Measurements from ENCODE around the gene CABYR.
A peak's percentile ranks its signal among the peaks of the same experiment; 100 is the strongest.
"Not testable (repeated sequence)": the region's sequence is repeated elsewhere in the genome, so short reads cannot be mapped to it uniquely, and the experiment has no call there.

Gene CABYR

DNA sequence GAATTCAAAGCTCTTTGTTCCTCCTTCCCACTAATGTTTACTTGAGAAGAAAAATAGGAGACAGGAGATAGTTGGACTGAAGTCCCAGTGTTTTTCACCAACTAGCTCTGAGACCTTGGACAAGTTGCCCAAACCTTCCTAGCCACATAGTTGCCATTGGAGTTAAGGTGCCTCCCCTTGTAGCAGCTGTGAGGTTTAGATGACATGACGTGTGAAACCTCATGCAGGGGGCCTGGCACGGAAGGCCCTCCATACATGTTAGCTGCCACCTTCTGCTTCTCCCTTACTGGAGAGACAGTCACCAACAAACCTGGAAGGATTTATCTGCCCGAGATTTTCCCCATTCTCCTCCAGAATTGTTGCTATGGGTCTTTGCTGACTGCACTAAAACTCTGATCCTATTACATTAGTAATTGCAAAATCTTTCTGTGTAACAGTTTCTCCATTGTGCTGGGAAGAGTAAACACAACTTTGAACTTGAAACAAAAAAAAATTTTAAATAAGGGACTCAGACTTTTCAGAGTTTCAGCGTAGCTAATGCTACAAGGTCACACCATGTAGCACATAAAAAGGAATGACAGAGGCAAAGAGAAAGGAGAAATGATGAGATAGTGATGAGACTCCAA lies 23.8 kb upstream of the CABYR start:
- TF ChIP-seq GATA1 (IDR thresholded peaks at IDR 0.05; ENCODE audit: low read depth, low read length) (no peak), POLR2A (IDR thresholded peaks at IDR 0.05; ENCODE audit: low read length) (no peak)
- DNase-seq: no peak

DNA sequence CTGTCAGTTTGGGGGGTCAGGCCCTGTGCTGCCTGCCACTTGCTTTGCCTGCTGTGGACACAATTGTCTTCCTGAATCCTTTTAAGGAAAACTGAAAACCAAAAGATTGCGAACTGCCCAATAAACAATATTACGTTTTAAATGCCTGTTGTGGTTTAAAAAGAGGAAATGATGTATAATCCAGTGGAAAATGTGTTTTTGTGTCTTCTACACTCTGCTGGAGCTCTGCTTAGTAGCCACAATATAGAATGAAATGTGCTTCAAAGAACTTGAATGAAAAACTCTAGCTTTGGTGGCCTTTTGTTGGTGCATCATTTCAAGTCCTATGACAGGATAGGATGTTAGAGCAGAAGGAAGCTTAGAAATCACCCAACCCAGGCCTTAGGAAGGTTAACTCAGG lies 23.2 kb upstream of the CABYR start:
- no peak for DNase-seq

DNA sequence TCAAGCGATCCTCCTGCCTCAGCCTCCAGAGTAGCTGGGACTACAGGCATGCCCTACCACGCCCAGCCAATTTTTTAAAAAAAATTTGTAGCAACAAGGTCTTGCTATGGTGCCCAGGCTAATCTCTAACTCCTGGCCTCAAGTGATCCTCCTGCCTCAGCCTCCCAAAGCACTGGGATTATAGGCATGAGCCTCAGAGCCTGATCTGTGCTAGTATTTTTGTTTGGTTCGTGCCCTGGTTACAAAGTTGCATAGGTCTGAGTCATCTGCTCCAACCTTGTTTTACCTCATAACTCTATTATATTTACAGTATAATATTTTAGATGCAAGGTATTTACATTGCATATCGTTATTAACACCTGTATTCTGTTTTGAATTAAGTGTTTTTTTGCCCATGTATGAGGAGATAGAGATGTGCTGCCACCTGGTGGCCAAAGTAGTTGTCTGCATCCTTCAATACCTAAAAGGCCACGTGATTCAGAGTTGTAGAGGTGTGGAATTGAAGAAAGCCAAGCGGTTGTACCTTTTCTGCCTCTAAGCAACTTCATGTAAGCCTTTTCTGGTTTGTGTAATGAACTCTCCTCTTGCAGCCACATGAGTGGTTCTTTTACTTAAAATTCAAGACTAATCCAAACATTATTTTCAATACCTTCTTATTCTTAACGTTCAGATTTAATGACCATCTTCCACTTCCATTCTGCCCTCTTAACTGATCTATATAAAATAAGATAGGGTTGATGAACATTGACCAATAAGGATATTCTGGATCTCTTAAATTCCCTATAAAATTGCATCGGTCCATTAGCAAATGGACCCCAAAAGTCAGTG lies 19.9 kb upstream of the CABYR start:
- TF ChIP-seq POLR2A (IDR thresholded peaks at IDR 0.05; ENCODE audit: low read length): no peak
- no peak for TF ChIP-seq GATA1 (IDR thresholded peaks at IDR 0.05; ENCODE audit: low read depth, low read length)
- peak; percentile 74 to 87 for DNase-seq

More for the DNA sequence above, 23.2 kb upstream of the CABYR start:
- no peak for TF ChIP-seq POLR2A (IDR thresholded peaks at IDR 0.05; ENCODE audit: low read length)

DNA sequence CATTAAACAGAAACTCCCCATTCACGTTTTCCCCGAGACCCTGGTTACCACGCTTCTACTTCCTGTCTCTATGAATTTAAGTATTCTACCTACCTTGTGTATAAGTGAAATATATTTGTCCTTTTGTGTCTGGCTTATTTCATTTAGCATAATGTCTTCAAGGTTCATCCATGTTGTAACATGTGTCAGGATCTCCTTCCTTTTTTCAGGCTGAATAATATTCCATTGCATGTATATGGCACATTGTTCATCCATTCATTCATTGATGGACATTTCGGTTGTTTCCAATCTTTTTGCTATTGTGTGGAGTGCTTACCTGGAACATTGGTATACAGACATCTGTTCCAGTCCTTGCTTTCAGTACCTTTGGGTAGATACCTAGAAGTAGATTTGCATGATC lies 18.2 kb upstream of the CABYR start:
- DNase-seq: no peak
- TF ChIP-seq GATA1 (IDR thresholded peaks at IDR 0.05; ENCODE audit: low read depth, low read length) (no peak), POLR2A (IDR thresholded peaks at IDR 0.05; ENCODE audit: low read length) (no peak)

DNA sequence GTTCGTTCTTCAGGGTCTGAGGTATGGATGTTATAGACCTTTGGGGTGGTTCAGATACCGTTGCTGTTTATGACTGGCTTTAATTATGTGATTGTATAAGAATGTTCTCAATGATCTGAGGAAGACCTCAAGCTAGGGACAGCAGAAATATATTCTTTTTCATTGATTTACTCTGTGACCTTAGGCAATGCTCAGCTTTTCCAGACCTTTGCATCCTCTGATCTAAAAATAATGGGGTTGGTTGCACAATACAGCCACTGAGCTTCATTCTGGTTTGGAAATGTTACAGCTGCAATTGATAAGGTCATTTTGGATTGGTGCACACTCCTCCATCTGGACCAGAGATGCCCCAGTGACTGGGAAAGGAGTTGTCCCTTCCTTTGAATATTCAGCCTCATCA lies 17.2 kb upstream of the CABYR start:
- no peak for TF ChIP-seq GATA1 (IDR thresholded peaks at IDR 0.05; ENCODE audit: low read depth, low read length)
- no peak for TF ChIP-seq POLR2A (IDR thresholded peaks at IDR 0.05; ENCODE audit: low read length)
- DNase-seq: no peak

DNA sequence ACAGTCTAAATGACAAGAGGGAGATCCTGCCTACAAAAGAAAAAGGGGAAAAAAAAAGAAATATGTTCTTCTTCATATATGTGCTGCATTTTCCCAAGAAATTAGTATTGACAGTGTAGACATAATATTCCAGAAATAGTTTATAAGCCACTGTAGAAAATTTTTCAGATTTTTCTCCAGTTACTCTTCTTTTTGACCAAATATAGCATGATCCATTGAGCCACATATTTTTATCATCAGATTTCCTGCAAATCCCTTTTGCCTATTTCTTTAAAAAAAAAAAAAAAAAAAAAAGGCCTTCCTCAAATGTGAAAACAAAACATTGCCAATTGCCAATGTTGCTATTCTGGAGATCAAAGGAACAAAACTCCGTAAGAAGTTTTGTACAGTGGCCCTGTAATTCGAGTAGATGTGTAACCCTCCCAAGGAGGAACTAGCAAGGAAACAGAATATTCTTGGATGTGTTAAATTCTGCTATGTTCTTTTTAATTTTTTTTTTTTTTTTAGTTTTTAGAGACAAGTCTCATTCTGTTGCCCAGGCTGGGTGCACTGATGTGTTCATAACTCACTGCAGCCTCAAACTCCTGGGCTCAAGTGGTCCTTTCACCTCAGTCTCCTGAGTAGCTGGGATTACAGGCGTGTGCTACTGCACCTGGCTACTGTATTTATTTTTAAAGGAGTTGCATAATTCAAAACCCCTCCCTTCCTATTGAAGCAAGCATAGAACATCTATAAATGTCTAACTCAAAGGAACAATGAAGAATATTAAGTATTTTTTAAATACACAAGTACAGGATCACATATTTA lies 12.5 kb upstream of the CABYR start:
- DNase-seq: no peak
- no peak for TF ChIP-seq POLR2A (IDR thresholded peaks at IDR 0.05; ENCODE audit: low read length)
- no peak for TF ChIP-seq GATA1 (IDR thresholded peaks at IDR 0.05; ENCODE audit: low read depth, low read length)

DNA sequence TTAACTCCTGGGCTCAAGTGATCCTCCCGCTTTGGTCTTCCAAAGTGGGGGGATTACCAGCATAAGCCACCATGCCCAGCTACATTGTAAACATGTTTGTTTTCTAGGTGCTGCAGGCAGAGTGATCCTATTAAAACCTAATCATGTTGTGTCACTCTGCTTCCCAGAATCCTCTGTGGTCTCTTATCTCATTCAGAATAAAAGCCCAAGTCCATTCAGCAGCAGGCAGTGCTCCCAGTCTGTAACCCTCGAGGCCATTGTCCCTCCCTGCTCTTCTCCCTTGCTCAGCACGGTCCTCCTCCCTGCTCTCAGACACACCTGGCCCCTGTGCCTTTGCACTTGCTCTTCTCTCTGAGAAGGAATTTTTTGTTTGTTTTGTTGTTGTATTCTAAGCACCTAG lies 11.1 kb upstream of the CABYR start:
- no peak for DNase-seq
- no peak for TF ChIP-seq POLR2A (IDR thresholded peaks at IDR 0.05; ENCODE audit: low read length)
- TF ChIP-seq GATA1 (IDR thresholded peaks at IDR 0.05; ENCODE audit: low read depth, low read length): no peak

DNA sequence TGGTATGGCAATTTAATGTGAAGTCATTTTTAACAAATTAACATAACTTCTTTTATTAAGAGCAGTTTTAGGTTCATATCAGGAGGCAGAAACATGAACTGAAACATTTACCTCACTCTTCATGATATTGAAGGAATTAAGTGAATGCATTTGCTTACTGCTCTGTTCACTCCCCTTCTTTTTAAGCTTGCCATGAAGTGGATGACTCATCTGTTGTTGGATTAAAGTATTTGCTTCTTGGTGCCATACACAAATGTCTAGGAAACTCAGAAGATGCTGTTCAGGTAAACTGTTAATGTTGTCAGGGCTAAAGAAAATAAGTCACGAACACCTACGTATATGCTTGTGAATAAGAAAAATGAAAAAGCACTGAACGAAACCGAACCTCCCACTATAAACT lies 10.2 kb upstream of the CABYR start:
- DNase-seq: no peak
- TF ChIP-seq GATA1 (IDR thresholded peaks at IDR 0.05; ENCODE audit: low read depth, low read length) (no peak), POLR2A (IDR thresholded peaks at IDR 0.05; ENCODE audit: low read length) (no peak)

DNA sequence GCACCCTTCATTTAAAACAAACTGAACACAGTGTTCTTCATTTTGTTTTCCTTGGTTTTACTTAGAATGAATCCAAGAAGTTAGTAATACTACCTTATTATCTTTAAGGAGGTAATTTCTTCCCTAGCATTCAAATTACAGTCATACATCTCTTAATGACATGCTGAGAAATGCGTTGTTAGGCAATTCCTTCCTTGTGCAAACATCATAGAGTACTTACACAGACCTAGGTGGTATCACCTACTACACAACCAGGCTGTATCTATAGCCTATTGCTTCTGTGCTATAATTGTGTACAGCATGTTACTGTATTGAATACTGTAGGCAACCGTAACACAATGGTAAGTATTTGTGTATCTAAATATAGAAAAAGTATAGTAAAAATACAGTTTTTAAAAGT lies 8.4 kb upstream of the CABYR start:
- TF ChIP-seq POLR2A (IDR thresholded peaks at IDR 0.05; ENCODE audit: low read length) (no peak), GATA1 (IDR thresholded peaks at IDR 0.05; ENCODE audit: low read depth, low read length) (no peak)
- no peak for DNase-seq

DNA sequence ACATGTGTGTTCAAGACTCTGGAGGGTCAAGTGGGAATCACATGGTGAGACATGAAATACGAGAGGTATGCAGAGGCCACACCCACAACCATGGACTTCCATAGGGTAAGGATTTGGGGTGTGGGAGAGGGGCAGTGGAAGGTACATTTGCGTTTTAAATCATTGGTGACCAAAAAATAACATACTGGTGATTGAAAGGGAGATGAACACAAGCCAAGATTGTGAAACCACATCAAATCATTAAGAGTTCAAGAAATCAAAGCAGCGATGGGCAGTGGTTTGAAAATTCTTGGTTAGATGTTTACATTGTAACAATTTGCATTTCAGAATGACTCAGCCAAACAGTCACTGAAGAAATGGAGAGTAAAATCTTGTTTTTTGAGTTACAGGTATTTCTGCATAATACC lies 1.9 kb upstream of the CABYR start:
- DNase-seq: no peak

DNA sequence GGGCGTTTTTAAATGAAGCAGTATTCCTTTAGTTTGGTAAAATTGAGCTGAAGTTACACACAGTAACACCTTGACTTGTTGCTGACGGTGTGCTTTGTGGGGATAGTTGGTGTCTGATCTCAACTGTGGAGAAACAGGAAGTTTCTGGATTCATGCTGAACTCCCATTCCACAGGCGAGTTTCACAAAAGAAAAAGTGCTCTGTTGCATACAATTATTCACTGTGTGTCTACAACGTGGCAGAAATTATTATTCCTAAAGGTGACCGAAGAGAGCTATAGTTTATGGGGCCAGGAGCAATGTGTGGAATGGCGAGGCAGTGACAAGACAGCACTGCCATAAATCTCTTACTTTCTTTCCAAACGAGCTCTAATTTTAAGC lies 463 bp upstream of the CABYR start:
- DNase-seq: no peak
- no peak for TF ChIP-seq POLR2A (IDR thresholded peaks at IDR 0.05; ENCODE audit: low read length)
- no peak for TF ChIP-seq GATA1 (IDR thresholded peaks at IDR 0.05; ENCODE audit: low read depth, low read length)

More for the DNA sequence above, 1.9 kb upstream of the CABYR start:
- TF ChIP-seq GATA1 (IDR thresholded peaks at IDR 0.05; ENCODE audit: low read depth, low read length) (no peak), POLR2A (IDR thresholded peaks at IDR 0.05; ENCODE audit: low read length) (no peak)

DNA sequence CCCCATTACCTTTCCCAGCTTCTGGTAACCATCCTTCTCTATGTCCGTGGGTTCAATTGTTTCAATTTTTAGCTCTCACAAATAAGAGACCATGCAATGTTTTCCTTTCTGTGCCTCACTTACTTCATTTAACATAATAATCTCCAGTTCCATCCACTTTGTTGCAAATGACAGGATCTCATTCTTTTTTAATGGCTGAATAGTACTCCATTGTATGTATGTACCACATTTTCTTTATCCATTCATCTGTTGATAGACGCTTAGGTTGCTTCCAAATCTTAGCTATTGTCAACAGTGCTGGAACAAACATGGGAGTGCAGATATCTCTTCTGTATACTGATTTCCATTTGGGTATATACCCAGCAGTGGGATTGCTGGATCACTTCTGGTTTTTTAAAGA lies 1.8 kb downstream of the CABYR start:
- TF ChIP-seq GATA1 (IDR thresholded peaks at IDR 0.05; ENCODE audit: low read depth, low read length) (no peak), POLR2A (IDR thresholded peaks at IDR 0.05; ENCODE audit: low read length) (no peak)
- no peak for DNase-seq

DNA sequence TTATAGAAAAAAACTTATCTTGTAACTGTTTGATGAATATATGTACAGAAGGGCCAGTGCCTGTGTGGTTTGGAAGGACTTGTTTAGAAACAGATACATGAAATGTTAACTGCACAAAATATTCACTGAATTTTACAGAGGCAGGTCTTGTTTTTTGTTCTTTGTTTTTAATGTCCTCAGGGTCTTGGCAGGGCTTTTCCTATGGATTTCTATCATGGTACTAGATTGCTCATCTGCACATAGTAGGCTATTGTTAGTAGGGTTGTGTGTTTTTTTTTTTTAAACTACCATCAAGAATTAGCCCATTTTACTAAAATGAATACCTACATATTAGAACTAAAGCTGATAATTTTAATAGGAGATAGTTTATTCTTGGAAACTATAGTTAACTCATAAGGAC lies 3.5 kb downstream of the CABYR start:
- DNase-seq: no peak
- TF ChIP-seq POLR2A (IDR thresholded peaks at IDR 0.05; ENCODE audit: low read length): no peak
- no peak for TF ChIP-seq GATA1 (IDR thresholded peaks at IDR 0.05; ENCODE audit: low read depth, low read length)

DNA sequence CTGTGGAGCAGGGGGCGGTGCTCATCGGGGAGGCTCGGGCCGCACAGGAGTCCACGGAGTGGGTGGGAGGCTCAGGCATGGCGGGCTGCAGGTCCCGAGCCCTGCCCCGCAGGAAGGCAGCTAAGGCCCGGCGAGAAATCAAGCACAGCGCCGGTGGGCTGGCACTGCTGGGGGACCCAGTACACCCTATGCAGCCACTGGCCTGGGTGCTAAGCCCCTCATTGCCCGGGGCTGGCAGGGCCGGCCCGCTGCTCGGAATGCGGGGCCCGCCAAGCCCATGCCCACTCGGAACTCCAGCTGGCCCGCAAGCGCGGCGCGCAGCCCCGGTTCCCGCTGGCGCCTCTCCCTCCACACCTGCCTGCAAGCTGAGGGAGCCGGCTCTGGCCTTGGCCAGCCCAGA lies 10.7 kb downstream of the CABYR start:
- DNase-seq: not testable (repeated sequence)

All from erythroblast (primary cell).